ENCODE data around the gene ZFPM1.

Gene ZFPM1

GRCh38 chr16:88417684-88418476, 35.2 kb upstream of the ZFPM1 start:
- DNase-seq (ENCODE audit: low read depth in 2 of 2): no peak

DNA sequence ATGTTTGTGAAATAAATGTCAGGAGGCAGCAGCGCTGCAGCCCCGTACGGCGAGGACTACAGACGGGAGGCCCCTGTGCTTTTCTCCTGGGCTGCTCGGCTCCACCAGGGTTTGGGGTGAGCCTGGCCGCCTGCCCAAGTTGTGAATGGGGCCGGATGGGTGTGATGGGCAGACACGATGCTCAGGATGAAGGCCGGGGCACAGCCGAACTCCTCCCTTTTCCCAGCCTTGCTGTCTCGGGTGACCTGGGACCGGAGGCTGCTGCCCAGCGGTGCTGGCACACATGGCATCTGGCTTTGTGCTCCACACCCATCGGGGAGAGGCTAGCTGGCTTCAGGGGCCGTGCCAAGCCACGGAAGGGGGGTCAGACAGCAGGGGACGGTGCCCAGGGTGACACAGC, 34.2 kb upstream of the ZFPM1 start:
- DNase-seq (ENCODE audit: low read depth in 2 of 2): no peak

DNA sequence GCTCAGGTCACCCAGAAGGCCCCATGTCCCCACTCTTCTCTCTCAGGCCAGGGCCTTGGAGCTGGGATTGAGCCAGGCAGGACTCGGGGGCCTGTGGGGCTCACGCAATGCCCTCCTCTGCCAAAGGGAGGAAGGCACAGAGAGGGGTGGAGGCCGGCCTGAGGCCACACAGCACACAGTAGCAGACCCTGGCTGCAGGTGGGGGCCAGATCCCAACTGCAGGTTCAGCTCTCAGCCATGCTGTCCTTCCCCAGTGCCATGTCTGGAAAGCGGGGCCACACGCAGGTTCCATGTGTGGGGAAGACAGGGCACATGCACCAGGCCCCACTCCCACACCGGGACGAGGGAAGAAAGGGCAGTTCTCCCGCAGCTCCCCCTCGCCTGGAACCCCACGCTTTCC, 33.3 kb upstream of the ZFPM1 start:
- no peak for DNase-seq (ENCODE audit: low read depth in 2 of 2)

DNA sequence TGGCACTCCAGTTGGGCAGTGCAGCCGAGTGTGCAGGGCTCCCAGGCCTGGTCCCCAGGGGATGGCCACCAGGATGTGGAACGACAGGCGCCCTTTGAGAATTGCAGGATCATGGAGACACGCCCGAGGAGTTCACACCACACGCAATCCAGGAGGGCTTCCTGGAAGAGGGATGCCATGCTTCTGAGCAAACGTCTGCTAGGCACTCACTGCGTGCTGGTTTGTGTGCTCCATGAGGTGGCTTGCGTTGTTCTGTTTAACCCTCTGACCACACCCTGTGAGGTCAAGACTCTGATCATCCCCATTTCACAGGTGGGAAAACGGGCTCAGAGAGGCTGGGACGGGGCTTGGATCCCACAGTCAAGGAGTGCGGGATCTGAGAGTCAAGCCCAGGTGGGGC, 32.6 kb upstream of the ZFPM1 start:
- no peak for DNase-seq (ENCODE audit: low read depth in 2 of 2)

GRCh38 chr16:88421301-88421700, 31.8 kb upstream of the ZFPM1 start:
- no peak for DNase-seq (ENCODE audit: low read depth in 2 of 2)

DNA sequence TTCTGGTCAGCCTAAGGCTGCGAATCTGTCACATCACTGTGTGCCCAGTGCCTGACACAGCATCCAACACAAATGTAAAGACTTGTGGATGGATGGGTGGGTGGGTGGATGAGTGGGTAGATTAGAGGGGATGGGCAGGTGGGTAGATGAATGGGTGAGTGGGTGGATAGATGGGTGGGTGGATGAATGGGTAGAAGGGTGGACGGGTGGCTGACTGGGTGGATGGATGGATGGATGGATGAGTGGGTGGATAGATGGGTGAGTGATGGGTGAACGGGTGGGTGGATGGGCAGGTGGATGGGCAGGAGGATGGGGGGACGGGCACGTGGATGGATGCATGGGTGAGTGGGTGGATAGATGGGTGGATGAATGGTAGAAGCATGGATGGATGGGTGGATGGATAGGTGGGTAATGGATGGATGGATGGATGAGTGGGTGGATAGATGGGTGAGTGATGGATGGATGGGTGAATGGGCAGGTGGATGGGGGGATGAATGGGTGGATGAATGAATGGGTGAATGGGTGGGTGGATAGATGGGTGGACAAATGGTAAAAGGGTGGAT, 31.1 kb upstream of the ZFPM1 start:
- DNase-seq (ENCODE audit: low read depth in 2 of 2): no peak

DNA sequence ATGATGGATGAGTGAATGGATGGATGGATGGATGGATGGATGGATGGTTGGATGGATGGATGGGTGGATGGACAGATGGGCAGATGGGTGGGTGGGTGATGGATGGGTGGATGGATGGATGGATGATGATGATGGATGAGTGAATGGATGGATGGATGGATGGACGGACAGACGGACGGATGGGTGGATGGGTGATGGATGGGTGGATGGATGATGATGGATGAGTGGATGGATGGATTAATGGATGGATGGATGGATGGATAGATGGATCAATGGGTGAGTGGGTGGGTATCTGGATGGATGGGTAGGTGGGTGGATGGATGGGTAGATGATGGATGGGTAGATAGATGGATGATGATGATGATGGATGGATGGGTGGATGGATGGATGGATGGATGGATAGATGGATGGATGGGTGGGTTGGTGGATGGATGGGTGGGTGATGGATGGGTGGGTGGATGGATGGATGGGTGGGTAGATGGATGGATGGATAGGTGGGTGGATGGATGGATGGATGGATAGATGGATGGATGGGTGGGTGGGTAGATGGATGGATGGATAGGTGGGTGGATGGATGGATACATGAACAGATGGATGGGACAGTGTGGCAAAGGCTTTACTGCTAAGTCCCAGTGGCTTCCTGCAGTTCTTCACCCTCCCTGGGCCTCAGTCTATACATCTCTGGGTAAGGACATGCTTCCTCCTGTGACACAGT, 30.2 kb upstream of the ZFPM1 start:
- DNase-seq (ENCODE audit: low read depth in 2 of 2): no peak

GRCh38 chr16:88423448-88423850, 29.6 kb upstream of the ZFPM1 start:
- no peak for DNase-seq (ENCODE audit: low read depth in 2 of 2)

GRCh38 chr16:88424587-88425235, 28.4 kb upstream of the ZFPM1 start:
- no peak for DNase-seq (ENCODE audit: low read depth in 2 of 2)

GRCh38 chr16:88426018-88426417, 27.1 kb upstream of the ZFPM1 start:
- DNase-seq (ENCODE audit: low read depth in 2 of 2): no peak

DNA sequence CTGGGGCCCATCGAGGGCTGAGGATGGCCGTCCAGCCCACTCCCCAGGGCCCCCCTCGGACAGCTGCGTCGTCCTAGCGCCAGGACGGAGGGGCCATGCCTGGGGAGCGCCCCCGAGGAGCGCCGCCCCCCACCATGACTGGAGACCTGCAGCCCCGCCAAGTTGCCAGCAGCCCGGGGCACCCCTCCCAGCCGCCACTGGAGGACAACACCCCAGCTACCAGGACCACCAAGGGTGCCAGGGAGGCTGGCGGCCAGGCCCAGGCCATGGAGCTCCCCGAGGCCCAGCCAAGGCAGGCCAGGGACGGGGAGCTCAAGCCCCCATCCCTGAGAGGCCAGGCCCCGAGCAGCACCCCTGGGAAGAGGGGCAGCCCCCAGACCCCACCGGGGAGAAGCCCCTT, 25.7 kb upstream of the ZFPM1 start:
- DNase-seq (ENCODE audit: low read depth in 2 of 2): no peak

DNA sequence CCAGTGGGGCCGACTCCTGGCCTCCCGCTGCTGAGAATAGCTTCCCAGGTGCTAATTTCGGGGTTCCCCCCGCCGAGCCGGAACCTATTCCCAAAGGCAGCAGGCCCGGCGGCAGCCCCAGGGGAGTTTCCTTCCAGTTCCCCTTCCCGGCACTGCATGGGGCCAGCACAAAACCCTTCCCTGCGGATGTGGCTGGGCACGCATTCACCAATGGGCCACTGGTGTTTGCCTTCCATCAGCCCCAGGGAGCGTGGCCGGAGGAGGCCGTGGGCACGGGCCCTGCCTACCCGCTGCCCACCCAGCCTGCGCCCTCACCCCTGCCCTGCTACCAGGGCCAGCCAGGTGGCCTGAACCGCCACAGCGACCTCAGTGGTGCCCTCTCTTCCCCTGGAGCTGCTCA, 24.9 kb upstream of the ZFPM1 start:
- no peak for DNase-seq (ENCODE audit: low read depth in 2 of 2)

DNA sequence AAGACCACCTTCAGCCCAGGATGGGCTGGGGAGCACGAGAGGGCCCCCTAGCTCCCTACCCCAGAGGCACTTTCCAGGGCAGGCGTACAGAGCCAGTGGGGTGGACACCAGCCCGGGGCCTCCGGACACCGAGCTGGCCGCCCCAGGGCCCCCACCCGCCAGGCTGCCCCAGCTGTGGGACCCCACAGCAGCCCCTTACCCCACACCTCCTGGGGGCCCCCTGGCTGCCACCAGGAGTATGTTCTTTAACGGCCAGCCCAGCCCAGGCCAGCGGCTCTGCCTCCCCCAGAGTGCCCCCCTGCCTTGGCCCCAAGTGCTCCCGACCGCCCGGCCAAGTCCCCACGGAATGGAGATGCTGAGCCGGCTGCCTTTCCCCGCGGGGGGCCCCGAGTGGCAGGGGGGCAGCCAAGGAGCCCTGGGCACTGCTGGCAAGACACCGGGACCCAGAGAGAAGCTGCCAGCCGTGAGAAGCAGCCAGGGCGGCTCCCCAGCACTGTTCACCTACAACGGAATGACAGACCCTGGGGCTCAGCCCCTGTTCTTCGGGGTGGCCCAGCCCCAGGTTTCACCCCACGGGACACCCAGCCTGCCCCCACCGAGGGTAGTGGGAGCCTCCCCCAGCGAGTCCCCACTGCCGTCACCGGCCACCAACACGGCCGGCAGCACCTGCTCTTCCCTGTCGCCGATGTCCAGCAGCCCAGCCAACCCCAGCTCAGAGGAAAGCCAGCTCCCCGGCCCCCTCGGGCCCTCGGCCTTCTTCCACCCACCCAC, 24.3 kb upstream of the ZFPM1 start:
- DNase-seq (ENCODE audit: low read depth in 2 of 2): no peak

- no peak for DNase-seq (ENCODE audit: low read depth in 2 of 2)
Observed at GRCh38 chr16:88429387-88430184, 23.5 kb upstream of the ZFPM1 start.

DNA sequence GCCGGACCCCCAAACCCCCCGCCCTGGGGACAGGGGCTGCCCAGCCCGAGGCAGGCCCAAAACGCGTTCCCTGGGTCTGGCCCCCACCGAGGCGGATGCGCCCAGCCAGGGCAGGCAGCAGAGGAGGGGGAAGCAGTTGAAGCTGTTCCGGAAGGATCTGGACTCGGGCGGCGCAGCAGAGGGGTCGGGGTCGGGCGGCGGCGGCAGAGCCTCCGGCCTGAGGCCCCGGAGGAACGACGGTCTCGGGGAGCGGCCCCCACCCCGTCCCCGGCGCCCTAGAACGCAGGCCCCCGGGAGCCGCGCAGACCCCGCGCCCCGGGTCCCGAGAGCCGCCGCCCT, 22.9 kb upstream of the ZFPM1 start:
- no peak for DNase-seq (ENCODE audit: low read depth in 2 of 2)

- peak; percentile 32 to 43 for DNase-seq (ENCODE audit: low read depth in 2 of 2)
Observed at GRCh38 chr16:88430524-88431446, 22.3 kb upstream of the ZFPM1 start.

DNA sequence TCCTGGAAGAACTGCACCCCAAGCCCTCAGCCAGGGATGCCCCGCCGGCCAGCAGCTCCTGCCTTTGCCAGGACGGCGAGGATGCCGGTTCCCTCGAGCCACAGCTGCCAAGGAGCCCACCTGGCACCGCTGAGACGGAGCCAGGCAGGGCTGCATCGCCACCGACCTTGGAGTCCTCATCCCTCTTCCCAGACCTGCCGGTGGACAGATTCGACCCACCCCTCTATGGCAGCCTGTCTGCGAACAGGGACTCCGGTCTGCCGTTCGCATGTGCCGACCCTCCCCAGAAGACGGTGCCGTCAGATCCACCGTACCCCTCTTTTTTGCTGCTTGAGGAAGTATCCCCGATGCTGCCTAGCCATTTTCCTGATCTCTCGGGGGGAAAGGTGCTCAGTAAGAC, 21.4 kb upstream of the ZFPM1 start:
- no peak for DNase-seq (ENCODE audit: low read depth in 2 of 2)

DNA sequence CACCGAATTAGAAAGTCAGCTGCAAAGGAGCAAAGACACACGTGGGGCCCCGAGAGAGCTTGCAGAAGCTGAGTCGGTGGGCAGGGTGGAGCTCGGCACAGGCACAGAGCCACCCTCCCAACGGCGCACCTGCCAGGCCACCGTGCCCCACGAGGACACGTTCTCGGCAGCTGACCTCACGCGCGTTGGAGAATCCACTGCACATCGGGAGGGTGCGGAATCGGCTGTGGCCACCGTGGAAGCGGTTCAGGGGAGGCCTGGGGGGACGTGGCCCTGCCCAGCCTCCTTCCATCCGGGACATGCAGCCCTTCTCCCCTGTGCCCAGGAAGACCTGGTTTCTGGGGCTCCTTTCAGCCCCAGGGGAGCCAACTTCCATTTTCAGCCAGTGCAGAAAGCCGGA, 20.9 kb upstream of the ZFPM1 start:
- no peak for DNase-seq (ENCODE audit: low read depth in 2 of 2)

GRCh38 chr16:88432753-88433152, 20.3 kb upstream of the ZFPM1 start:
- no peak for DNase-seq (ENCODE audit: low read depth in 2 of 2)
